Upper lobe of right lung (tissue), 1 donor: ENCODE data around the gene QSOX2. TPM values are rescaled to one million over a fixed set of nuclear protein-coding genes. Genes with fewer than 3 reads are reported as not detected.

Experiments used
- ATAC-seq: fragments of 200-7000 bp; cut with Tn5 transposase; one replicate; pipeline ENCODE4 v1.9.1; 2020; ENCODE audit warnings: mild to moderate bottlenecking, moderate library complexity
- DNase-seq: peaks from one replicate; pipeline ENCODE4 v3.0.0-alpha.2; 2020
- H3K27ac ChIP-seq: fragments of 200-600 bp; one replicate; pipeline ENCODE4 v1.8.0; 2022
- H3K27me3 ChIP-seq: fragments of 200-600 bp; one replicate; pipeline ENCODE4 v1.8.0; 2022; ENCODE audit warnings: mild to moderate bottlenecking
- H3K36me3 ChIP-seq: fragments of 200-600 bp; one replicate; pipeline ENCODE4 v1.8.0; 2022
- H3K4me1 ChIP-seq: fragments of 200-600 bp; one replicate; pipeline ENCODE4 v1.8.0; 2022
- H3K4me3 ChIP-seq: fragments of 200-600 bp; one replicate; pipeline ENCODE4 v1.8.0; 2022; ENCODE audit warnings: mild to moderate bottlenecking
- H3K9me3 ChIP-seq: fragments of 200-600 bp; one replicate; pipeline ENCODE4 v1.8.0; 2022
- CTCF ChIP-seq: fragments of 200-600 bp; IDR thresholded peaks from one replicate; pipeline ENCODE4 v1.8.0; 2022; ENCODE audit warnings: antibody characterized with exemption
- intact Hi-C: fragments of 100-400 bp; cut with DNase I; formaldehyde crosslinking; loops from one replicate; pipeline ENCODE4 v1.11.0; 2022
- total RNA-seq: library from RNA; stranded (reverse); fragmentation: NEBNext Ultra II Directional; extraction: Animal tissue kit (Norgen Biotek cat#: 25700); gene quantifications from one replicate; pipeline ENCODE4 v1.2.1, GENCODE V29; 2021
- donor health status: DM: no; HTN: yes; CAD: no; lungs with severe emphysema.

The QSOX2 gene
- total RNA-seq, 1 donor from 2014 or later = 13.1 TPM

GRCh38 chr9:136292591-136293448 lies 47.2 kb upstream of the QSOX2 start:
- ATAC-seq = no peak

GRCh38 chr9:136292026-136292538 lies 46.5 kb upstream of the QSOX2 start:
- Histone ChIP-seq H3K9me3 (no peaks in the 10 kb centered on the region), H3K4me1 (no peaks in the 10 kb centered on the region), H3K27me3 (peaks cover 5% of the 10 kb centered on the region), H3K4me3 (no peak overlapping the region), H3K27ac (no peak overlapping the region), H3K36me3 (no peaks in the 10 kb centered on the region)
- TF ChIP-seq CTCF = no peak
- intact Hi-C loops = no loop called here
- no peak for DNase-seq
- ATAC-seq = no peak

More at GRCh38 chr9:136292591-136293448, 47.2 kb upstream of the QSOX2 start:
- intact Hi-C loops = no loop called here
- H3K27ac ChIP-seq = no peak overlapping the region
- H3K4me1 ChIP-seq = no peaks in the 10 kb centered on the region
- peaks cover 5% of the 10 kb centered on the region for H3K27me3 ChIP-seq
- no peaks in the 10 kb centered on the region for H3K36me3 ChIP-seq
- no peak for DNase-seq
- no peak overlapping the region for H3K4me3 ChIP-seq
- no peaks in the 10 kb centered on the region for H3K9me3 ChIP-seq
- no peak for TF ChIP-seq CTCF

- H3K27ac ChIP-seq = no peak overlapping the region
- H3K4me3 ChIP-seq = no peak overlapping the region
- H3K9me3 ChIP-seq = no peaks in the 10 kb centered on the region
- DNase-seq (no peak), ATAC-seq (no peak)
- no peaks in the 10 kb centered on the region for H3K4me1 ChIP-seq
- TF ChIP-seq CTCF = no peak
- no peaks in the 10 kb centered on the region for H3K36me3 ChIP-seq
- peaks cover 5% of the 10 kb centered on the region for H3K27me3 ChIP-seq
- intact Hi-C loops = no loop called here
Observed at GRCh38 chr9:136291306-136292025, 45.9 kb upstream of the QSOX2 start.

- DNase-seq = no peak
- Histone ChIP-seq H3K27me3 (peaks cover 12% of the 10 kb centered on the region), H3K4me3 (no peak overlapping the region), H3K4me1 (no peaks in the 10 kb centered on the region), H3K36me3 (no peaks in the 10 kb centered on the region), H3K27ac (no peak overlapping the region), H3K9me3 (no peaks in the 10 kb centered on the region)
- intact Hi-C loops = no loop called here
- no peak for ATAC-seq
- no peak for TF ChIP-seq CTCF
Observed at GRCh38 chr9:136290508-136291000, 44.9 kb upstream of the QSOX2 start.

- no peak overlapping the region for H3K4me3 ChIP-seq
- H3K36me3 ChIP-seq = no peaks in the 10 kb centered on the region
- no peak for ATAC-seq
- DNase-seq = no peak
- H3K4me1 ChIP-seq = no peaks in the 10 kb centered on the region
- H3K9me3 ChIP-seq = no peaks in the 10 kb centered on the region
- no peak for TF ChIP-seq CTCF
- H3K27me3 ChIP-seq = peaks cover 12% of the 10 kb centered on the region
- intact Hi-C loops = loop anchor here (10.0 kb wide), 1 partner anchor 115 kb away; no protein-coding TSS in a partner anchor
- H3K27ac ChIP-seq = no peak overlapping the region
Observed at GRCh38 chr9:136289651-136290507, 44.3 kb upstream of the QSOX2 start.
